HepG2 (cell line): ENCODE data around the gene KLK10. TPM values are rescaled to one million over a fixed set of nuclear protein-coding genes. Genes with fewer than 3 reads are reported as not detected.

ENCODE experiments used
- ATAC-seq: fragments of 200-7000 bp; cut with Tn5 transposase; 3 replicates; pipeline ENCODE4 v1.9.1; 2020; ENCODE audit warnings: mild to moderate bottlenecking, moderate library complexity
- BruUV-seq: library from RNA; stranded (reverse); fragments of 400-500 nt; replicated peaks from 2 replicates; lab custom pipeline; 2021; lab: Mats Ljungman, UMichigan
- CTCF ChIA-PET: fragments of 300-600 bp; formaldehyde crosslinking; extraction: SDS; loops from one replicate; lab custom pipeline; 2021; ENCODE audit warnings: low total read pairs, inconsistent platforms, low intra/inter-chr PET ratio; lab: Yijun Ruan, JAX
- POLR2A ChIA-PET: fragments of 350-600 bp; sonication (Branson Sonifier 250); formaldehyde crosslinking; loops from one replicate; lab custom pipeline; 2020; ENCODE audit warnings: antibody characterized with exemption, inconsistent platforms; lab: Yijun Ruan, JAX
- DNase-seq: peaks from one replicate; pipeline ENCODE4 v3.0.0-alpha.2; 2015; ENCODE audit warnings: low spot score
- FAIRE-seq: peaks from 3 replicates; lab custom pipeline; 2011; peaks lifted over from hg19 to GRCh38; lab: Jason Lieb, UNC
- H2AFZ ChIP-seq: one replicate; pipeline ENCODE4 v1.6.1; 2011; ENCODE audit warnings: low read length, inconsistent platforms
- H3K27ac ChIP-seq: fragments of 300-600 bp; 3 replicates; pipeline ENCODE4 v1.8.0; 2011; ENCODE audit warnings: mixed run types, mild to moderate bottlenecking, mixed read lengths, low read length, inconsistent platforms; ENCODE audit not compliant: insufficient read depth; ENCODE audit errors: extremely low read length
- H3K27me3 ChIP-seq, 2 experiments: fragments of 200-600 bp in 1 of 2; 2 replicates in 1 of 2; 3 replicates in 1 of 2; pipeline versions ENCODE4 v1.6.0 to v1.8.0; 2011; ENCODE audit warnings: low read length in 2 of 2, mild to moderate bottlenecking in 2 of 2, moderate library complexity in 2 of 2, inconsistent platforms in 1 of 2; ENCODE audit not compliant: insufficient read depth in 2 of 2, control insufficient read depth in 1 of 2
- H3K36me3 ChIP-seq, 2 experiments: fragments of 200-600 bp in 1 of 2; replicated peaks in 1 of 2; 2 replicates in 1 of 2; 3 replicates in 1 of 2; pipeline versions ENCODE4 v1.5.1 to v1.8.0; 2011; ENCODE audit warnings: low read length in 2 of 2, inconsistent platforms in 1 of 2; ENCODE audit not compliant: insufficient read depth in 2 of 2, control insufficient read depth in 1 of 2
- H3K4me1 ChIP-seq: 2 replicates; pipeline ENCODE4 v1.5.1; 2012; ENCODE audit warnings: low read length, inconsistent platforms; ENCODE audit not compliant: insufficient read depth
- H3K4me2 ChIP-seq: 2 replicates; pipeline ENCODE4 v1.6.0; 2011; ENCODE audit warnings: low read depth, low read length, inconsistent platforms
- H3K4me3 ChIP-seq, 3 experiments: fragments of 200-600 bp in 1 of 3; sonication (generic), shearing (Covaris generic) in 1 of 3; replicated peaks in 1 of 3; 2 replicates each; pipeline ENCODE4 v1.5.1; 2011 to 2016; ENCODE audit warnings: low read length in 3 of 3, inconsistent platforms in 2 of 3, low read depth in 2 of 3, mild to moderate bottlenecking in 2 of 3, control low read depth in 1 of 3, mixed read lengths in 1 of 3; ENCODE audit not compliant: insufficient read depth in 1 of 3
- H3K79me2 ChIP-seq: one replicate; pipeline ENCODE4 v1.6.1; 2011; ENCODE audit warnings: low read length, inconsistent platforms; ENCODE audit not compliant: insufficient read depth
- H3K9ac ChIP-seq: 2 replicates; pipeline ENCODE4 v1.6.0; 2011; ENCODE audit warnings: mild to moderate bottlenecking, low read depth, low read length, inconsistent platforms; ENCODE audit not compliant: insufficient read depth
- H3K9me3 ChIP-seq: 2 replicates; pipeline ENCODE4 v1.5.1; 2012; ENCODE audit warnings: mild to moderate bottlenecking, low read length
- H4K20me1 ChIP-seq: 2 replicates; pipeline ENCODE4 v1.6.0; 2011; ENCODE audit warnings: inconsistent platforms, mild to moderate bottlenecking, low read length, moderate library complexity; ENCODE audit not compliant: insufficient read depth
- CENPX ChIP-seq: sonication (generic); formaldehyde crosslinking; IDR thresholded peaks from 2 replicates; pipeline ENCODE4 v1.9.0; 2021; ENCODE audit warnings: mild to moderate bottlenecking, missing genetic modification reagents, moderate library complexity
- FOSL1 ChIP-seq: sonication (generic); formaldehyde crosslinking; IDR thresholded peaks from 2 replicates; pipeline ENCODE4 v1.9.0; 2021; ENCODE audit warnings: missing genetic modification reagents, borderline replicate concordance
- NFYC ChIP-seq: IDR thresholded peaks from 2 replicates; pipeline ENCODE4 v1.6.1; 2016; ENCODE audit warnings: missing genetic modification reagents, missing compliant biosample characterization
- PAXIP1 ChIP-seq: sonication (generic); formaldehyde crosslinking; conservative IDR thresholded peaks from 2 replicates; pipeline ENCODE4 v1.4.0; 2020; ENCODE audit warnings: mild to moderate bottlenecking, missing genetic modification reagents, moderate library complexity
- ZBTB8A ChIP-seq: sonication (generic); formaldehyde crosslinking; IDR thresholded peaks from 2 replicates; pipeline ENCODE4 v1.4.0; 2020; ENCODE audit warnings: mild to moderate bottlenecking, low read depth, missing genetic modification reagents, borderline replicate concordance
- ZEB1 ChIP-seq: IDR thresholded peaks from 2 replicates; pipeline ENCODE4 v1.6.1; 2012; ENCODE audit warnings: mild to moderate bottlenecking, low read depth, inconsistent platforms; ENCODE audit not compliant: insufficient replicate concordance
- ZNF205 ChIP-seq: IDR thresholded peaks from 2 replicates; pipeline ENCODE4 v1.6.1; 2018; ENCODE audit warnings: missing biosample characterization, missing genetic modification reagents
- ZNF343 ChIP-seq: sonication (generic); formaldehyde crosslinking; IDR thresholded peaks from 2 replicates; pipeline ENCODE4 v1.4.0; 2020; ENCODE audit warnings: mild to moderate bottlenecking, missing genetic modification reagents
- ZNF564 ChIP-seq: sonication (generic); formaldehyde crosslinking; IDR thresholded peaks from 2 replicates; pipeline ENCODE4 v1.8.1; 2023; ENCODE audit warnings: mild to moderate bottlenecking, missing genetic modification reagents
- ZNF780A ChIP-seq: sonication (generic); formaldehyde crosslinking; IDR thresholded peaks from 2 replicates; pipeline ENCODE4 v1.8.0; 2022; ENCODE audit warnings: mild to moderate bottlenecking, missing genetic modification reagents, moderate library complexity
- ZNF782 ChIP-seq: sonication (generic); formaldehyde crosslinking; IDR thresholded peaks from 2 replicates; pipeline ENCODE4 v1.4.0; 2020; ENCODE audit warnings: missing genetic modification reagents, mild to moderate bottlenecking, borderline replicate concordance
- WGBS: methylation state at CpG from one replicate; pipeline ENCODE4 v1.1.6; 2017; ENCODE audit warnings: low lambda C conversion rate; 5-methylcytosine and 5-hydroxymethylcytosine counted together
- in situ Hi-C: cut with HindIII; loops from 2 replicates; pipeline ENCODE4 v1.10.0; 2017; ENCODE audit warnings: low pct_unique_long_range_greater_than_20kb; ENCODE audit not compliant: extremely low pct_ligation_motif_present
- intact Hi-C: fragments of 100-400 bp; cut with micrococcal nuclease; formaldehyde crosslinking; loops from one replicate; pipeline ENCODE4 v1.10.0; 2022; ENCODE audit not compliant: unreplicated experiment
- polyA plus RNA-seq, 8 experiments: library from polyadenylated mRNA; depleted of rRNA in 3 of 8; stranded (reverse) in 7 of 8; unstranded in 1 of 8; fragments of >200 nt; fragmentation: Illumina TruSeq in 4 of 8; extraction: Trizol in 4 of 8; gene quantifications; 2 replicates each; pipeline versions ENCODE4 v1.2.1 to v1.2.3, GENCODE V29; 2011 to 2016; ENCODE audit warnings: low read depth in 4 of 8, missing spikeins in 1 of 8, mixed read lengths in 1 of 8; ENCODE audit not compliant: insufficient read depth in 1 of 8
- total RNA-seq, 5 experiments: library from RNA; depleted of rRNA; stranded (reverse); fragments of >200 nt; fragmentation: Illumina TruSeq; extraction: Trizol; gene quantifications; 2 replicates each; pipeline ENCODE4 v1.2.3, GENCODE V29; 2016; ENCODE audit warnings: low read depth in 1 of 5
- TF ChIP-seq, protein P1 (sequence below): sonication (generic); formaldehyde crosslinking; IDR thresholded peaks from 2 replicates; pipeline ENCODE4 v1.9.0; 2021; ENCODE audit warnings: mild to moderate bottlenecking, missing genetic modification reagents

The KLK10 gene
- total and polyA plus RNA-seq, 2 of the 13 experiments (the other 11 are each of a cell fraction or from before 2014, with no cell fraction given), result not detected

DNA sequence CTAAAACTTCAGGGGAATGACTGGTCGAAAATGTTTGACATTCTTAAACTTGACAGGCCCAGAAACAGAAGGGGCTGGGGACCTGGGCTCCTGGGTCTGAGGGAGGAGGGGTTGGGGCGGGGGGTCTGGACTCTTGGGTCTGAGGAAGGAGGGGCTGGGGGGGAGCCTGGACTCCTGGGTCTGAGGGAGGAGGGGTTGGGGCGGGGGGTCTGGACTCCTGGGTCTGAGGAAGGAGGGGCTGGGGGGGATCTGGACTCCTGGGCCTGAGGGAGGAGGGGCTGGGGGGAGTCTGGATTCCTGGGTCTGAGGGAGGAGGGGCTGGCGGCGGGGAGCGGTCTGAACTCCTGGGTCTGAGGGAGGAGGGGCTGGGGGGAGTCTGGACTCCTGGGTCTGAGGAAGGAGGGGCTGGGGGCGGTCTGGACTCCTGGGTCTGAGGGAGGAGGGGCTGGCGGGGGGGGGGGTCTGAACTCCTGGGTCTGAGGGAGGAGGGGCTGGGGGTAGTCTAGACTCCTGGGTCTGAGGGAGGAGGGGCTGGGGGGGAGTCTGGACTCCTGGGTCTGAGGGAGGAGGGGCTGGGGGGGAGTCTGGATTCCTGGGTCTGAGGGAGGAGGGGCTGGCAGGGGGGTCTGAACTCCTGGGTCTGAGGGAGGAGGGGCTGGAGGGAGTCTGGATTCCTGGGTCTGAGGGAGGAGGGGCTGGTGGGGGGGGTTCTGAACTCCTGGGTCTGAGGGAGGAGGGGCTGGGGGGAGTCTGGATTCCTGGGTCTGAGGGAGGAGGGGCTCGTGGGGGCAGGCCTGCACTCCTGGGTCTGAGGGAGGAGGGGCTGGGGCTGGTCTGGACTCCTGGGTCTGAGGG lies 44.6 kb downstream of the KLK10 start:
- H3K9ac ChIP-seq, result no peak overlapping the region
- no peaks in the 10 kb centered on the region for H3K9me3 ChIP-seq
- H3K4me2 ChIP-seq, result no peak overlapping the region
- H3K27me3 ChIP-seq, result peaks cover 0 to 5% of the 10 kb centered on the region in 2 experiments; a peak in 1 of 5 replicates
- no TSS peak for BruUV-seq
- in situ Hi-C loops (no loop called here), intact Hi-C loops (no loop called here)
- no peak overlapping the region for H3K4me3 ChIP-seq
- H4K20me1 ChIP-seq, result no peaks in the 10 kb centered on the region
- ATAC-seq (no peak), DNase-seq (no peak), FAIRE-seq (no peak)
- H3K79me2 ChIP-seq, result no peaks in the 10 kb centered on the region
- POLR2A ChIA-PET, result no interaction called here
- H2AFZ ChIP-seq, result no peak overlapping the region
- H3K27ac ChIP-seq, result no peak overlapping the region
- 30% methylated on average over 5 of the region's 9 CpGs for WGBS
- CTCF ChIA-PET, result no interaction called here
- no peaks in the 10 kb centered on the region for H3K36me3 ChIP-seq
- no peaks in the 10 kb centered on the region for H3K4me1 ChIP-seq
- no peak for TF ChIP-seq CENPX (CRISPR knock-in tag)
- TF ChIP-seq NFYC (CRISPR knock-in tag), result no peak
- TF ChIP-seq ZNF205 (CRISPR knock-in tag), result no peak
- no peak for TF ChIP-seq ZNF780A (CRISPR knock-in tag)
- TF ChIP-seq ZBTB8A (CRISPR knock-in tag), result no peak
- no peak for TF ChIP-seq PAXIP1
- TF ChIP-seq ZNF343 (CRISPR knock-in tag), result no peak
- TF ChIP-seq, protein P1, sequence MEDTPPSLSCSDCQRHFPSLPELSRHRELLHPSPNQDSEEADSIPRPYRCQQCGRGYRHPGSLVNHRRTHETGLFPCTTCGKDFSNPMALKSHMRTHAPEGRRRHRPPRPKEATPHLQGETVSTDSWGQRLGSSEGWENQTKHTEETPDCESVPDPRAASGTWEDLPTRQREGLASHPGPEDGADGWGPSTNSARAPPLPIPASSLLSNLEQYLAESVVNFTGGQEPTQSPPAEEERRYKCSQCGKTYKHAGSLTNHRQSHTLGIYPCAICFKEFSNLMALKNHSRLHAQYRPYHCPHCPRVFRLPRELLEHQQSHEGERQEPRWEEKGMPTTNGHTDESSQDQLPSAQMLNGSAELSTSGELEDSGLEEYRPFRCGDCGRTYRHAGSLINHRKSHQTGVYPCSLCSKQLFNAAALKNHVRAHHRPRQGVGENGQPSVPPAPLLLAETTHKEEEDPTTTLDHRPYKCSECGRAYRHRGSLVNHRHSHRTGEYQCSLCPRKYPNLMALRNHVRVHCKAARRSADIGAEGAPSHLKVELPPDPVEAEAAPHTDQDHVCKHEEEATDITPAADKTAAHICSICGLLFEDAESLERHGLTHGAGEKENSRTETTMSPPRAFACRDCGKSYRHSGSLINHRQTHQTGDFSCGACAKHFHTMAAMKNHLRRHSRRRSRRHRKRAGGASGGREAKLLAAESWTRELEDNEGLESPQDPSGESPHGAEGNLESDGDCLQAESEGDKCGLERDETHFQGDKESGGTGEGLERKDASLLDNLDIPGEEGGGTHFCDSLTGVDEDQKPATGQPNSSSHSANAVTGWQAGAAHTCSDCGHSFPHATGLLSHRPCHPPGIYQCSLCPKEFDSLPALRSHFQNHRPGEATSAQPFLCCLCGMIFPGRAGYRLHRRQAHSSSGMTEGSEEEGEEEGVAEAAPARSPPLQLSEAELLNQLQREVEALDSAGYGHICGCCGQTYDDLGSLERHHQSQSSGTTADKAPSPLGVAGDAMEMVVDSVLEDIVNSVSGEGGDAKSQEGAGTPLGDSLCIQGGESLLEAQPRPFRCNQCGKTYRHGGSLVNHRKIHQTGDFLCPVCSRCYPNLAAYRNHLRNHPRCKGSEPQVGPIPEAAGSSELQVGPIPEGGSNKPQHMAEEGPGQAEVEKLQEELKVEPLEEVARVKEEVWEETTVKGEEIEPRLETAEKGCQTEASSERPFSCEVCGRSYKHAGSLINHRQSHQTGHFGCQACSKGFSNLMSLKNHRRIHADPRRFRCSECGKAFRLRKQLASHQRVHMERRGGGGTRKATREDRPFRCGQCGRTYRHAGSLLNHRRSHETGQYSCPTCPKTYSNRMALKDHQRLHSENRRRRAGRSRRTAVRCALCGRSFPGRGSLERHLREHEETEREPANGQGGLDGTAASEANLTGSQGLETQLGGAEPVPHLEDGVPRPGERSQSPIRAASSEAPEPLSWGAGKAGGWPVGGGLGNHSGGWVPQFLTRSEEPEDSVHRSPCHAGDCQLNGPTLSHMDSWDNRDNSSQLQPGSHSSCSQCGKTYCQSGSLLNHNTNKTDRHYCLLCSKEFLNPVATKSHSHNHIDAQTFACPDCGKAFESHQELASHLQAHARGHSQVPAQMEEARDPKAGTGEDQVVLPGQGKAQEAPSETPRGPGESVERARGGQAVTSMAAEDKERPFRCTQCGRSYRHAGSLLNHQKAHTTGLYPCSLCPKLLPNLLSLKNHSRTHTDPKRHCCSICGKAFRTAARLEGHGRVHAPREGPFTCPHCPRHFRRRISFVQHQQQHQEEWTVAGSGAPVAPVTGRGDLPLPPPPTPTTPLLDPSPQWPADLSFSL (CRISPR knock-in tag), result no peak
- no peak for TF ChIP-seq ZNF564 (CRISPR knock-in tag)
- TF ChIP-seq FOSL1 (CRISPR knock-in tag), result no peak
- no peak for TF ChIP-seq ZEB1
- no peak for TF ChIP-seq ZNF782 (CRISPR knock-in tag)
